K562 (cell line): ENCODE data around the gene CD226. TPM values are rescaled to one million over a fixed set of nuclear protein-coding genes. Genes with fewer than 3 reads are reported as not detected.

ENCODE experiments used
- ATAC-seq: fragments of 200-7000 bp; cut with Tn5 transposase; 3 replicates; pipeline ENCODE4 v1.9.1; 2020; ENCODE audit warnings: moderate library complexity
- BruUV-seq: library from RNA; stranded (reverse); fragments of 400-500 nt; replicated peaks from 2 replicates; lab custom pipeline; 2021; lab: Mats Ljungman, UMichigan
- CTCF ChIA-PET: fragments of 300-600 bp; formaldehyde crosslinking; extraction: SDS; loops from one replicate; lab custom pipeline; 2021; ENCODE audit warnings: low intra/inter-chr PET ratio; lab: Yijun Ruan, JAX
- POLR2A ChIA-PET: fragments of 300-600, 350-650 bp; sonication (Branson Sonifier 250); formaldehyde crosslinking; extraction: SDS; loops from one replicate; lab custom pipeline; 2021; ENCODE audit warnings: antibody characterized with exemption, inconsistent platforms; lab: Yijun Ruan, JAX
- DNase-seq, 4 experiments: peaks; one replicate each; pipeline versions ENCODE4 v3.0.0 to v3.0.0-alpha.2; 2011 to 2018; ENCODE audit warnings: low spot score in 3 of 4, mixed read lengths in 3 of 4; ENCODE audit errors: extremely low read depth in 1 of 4
- FAIRE-seq: peaks from 2 replicates; lab custom pipeline; 2011; peaks lifted over from hg19 to GRCh38; lab: Jason Lieb, UNC
- H2AFZ ChIP-seq: 2 replicates; pipeline ENCODE4 v1.6.0; 2011; ENCODE audit warnings: low read depth, low read length, control low read depth, inconsistent platforms
- H3K27ac ChIP-seq: fragments of 200-600 bp; 3 replicates; pipeline ENCODE4 v1.8.0; 2011; ENCODE audit warnings: low read depth, mild to moderate bottlenecking, control low read depth, inconsistent platforms, low read length, moderate library complexity, mixed read lengths; ENCODE audit errors: extremely low read depth
- H3K27me3 ChIP-seq, 2 experiments: fragments of 300-600 bp in 1 of 2; 2 replicates in 1 of 2; 3 replicates in 1 of 2; pipeline versions ENCODE4 v1.6.0 to v1.8.0; 2011; ENCODE audit warnings: inconsistent platforms in 2 of 2, low read length in 2 of 2, mild to moderate bottlenecking in 1 of 2, mixed read lengths in 1 of 2, moderate library complexity in 1 of 2; ENCODE audit not compliant: control insufficient read depth in 2 of 2, insufficient read depth in 2 of 2
- H3K36me3 ChIP-seq: fragments of 300-600 bp; 3 replicates; pipeline ENCODE4 v1.8.0; 2011; ENCODE audit warnings: mild to moderate bottlenecking, low read length, inconsistent platforms; ENCODE audit not compliant: control insufficient read depth, insufficient read depth
- H3K4me1 ChIP-seq, 2 experiments: fragments of 200-600 bp in 1 of 2; replicated peaks in 1 of 2; 2 replicates in 1 of 2; 3 replicates in 1 of 2; pipeline versions ENCODE4 v1.5.1 to v1.8.0; 2011; ENCODE audit warnings: inconsistent platforms in 2 of 2, low read length in 2 of 2, mild to moderate bottlenecking in 1 of 2, mixed read lengths in 1 of 2, moderate library complexity in 1 of 2; ENCODE audit not compliant: control insufficient read depth in 2 of 2, insufficient read depth in 2 of 2
- H3K4me2 ChIP-seq: 2 replicates; pipeline ENCODE4 v1.6.1; 2011; ENCODE audit warnings: low read length, control low read depth, inconsistent platforms, mixed read lengths; ENCODE audit not compliant: insufficient read depth
- H3K4me3 ChIP-seq: fragments of 200-600 bp; sonication (generic), shearing (Covaris generic); 2 replicates; pipeline ENCODE4 v1.5.1; 2016; ENCODE audit warnings: control low read depth, inconsistent platforms
- H3K79me2 ChIP-seq: fragments of 200-600 bp; 3 replicates; pipeline ENCODE4 v1.8.0; 2011; ENCODE audit warnings: low read length, inconsistent platforms; ENCODE audit not compliant: control insufficient read depth, insufficient read depth
- H3K9ac ChIP-seq, 2 experiments: 2 replicates each; pipeline versions ENCODE4 v1.6.0 to v1.6.1; 2011; ENCODE audit warnings: low read depth in 2 of 2, low read length in 2 of 2, control low read depth in 1 of 2, inconsistent platforms in 1 of 2, mild to moderate bottlenecking in 1 of 2, mixed read lengths in 1 of 2; ENCODE audit not compliant: insufficient read depth in 1 of 2
- H3K9me1 ChIP-seq: one replicate; pipeline ENCODE4 v1.6.0; 2011; ENCODE audit warnings: inconsistent platforms, mild to moderate bottlenecking, low read length, moderate library complexity; ENCODE audit not compliant: control insufficient read depth, insufficient read depth
- H3K9me3 ChIP-seq: replicated peaks from 2 replicates; pipeline ENCODE4 v1.5.1; 2011; ENCODE audit warnings: low read depth, low read length, inconsistent platforms; ENCODE audit not compliant: control insufficient read depth, insufficient read depth
- H4K20me1 ChIP-seq: replicated peaks from 2 replicates; pipeline ENCODE4 v1.6.1; 2011; ENCODE audit warnings: low read length, inconsistent platforms, mixed read lengths; ENCODE audit not compliant: control insufficient read depth, insufficient read depth
- ATF4 ChIP-seq: fragments of 450-650 bp; formaldehyde crosslinking; IDR thresholded peaks from 2 replicates; pipeline ENCODE4 v1.4.0; 2022; ENCODE audit warnings: mild to moderate bottlenecking, moderate library complexity
- HDAC3 ChIP-seq: fragments of 450-650 bp; IDR thresholded peaks from 2 replicates; pipeline ENCODE4 v1.6.1; 2018; ENCODE audit warnings: borderline replicate concordance, mild to moderate bottlenecking, moderate library complexity; ENCODE audit not compliant: partially characterized antibody
- HMGN3 ChIP-seq: IDR thresholded peaks from 2 replicates; pipeline ENCODE4 v1.6.1; 2011; ENCODE audit warnings: borderline replicate concordance, low read depth, mild to moderate bottlenecking, mixed read lengths, low read length; ENCODE audit not compliant: insufficient read length; ENCODE audit errors: extremely low read depth
- NUFIP1 ChIP-seq: fragments of 450-650 bp; IDR thresholded peaks from 2 replicates; pipeline ENCODE4 v1.6.1; 2018; ENCODE audit not compliant: partially characterized antibody
- PHB2 ChIP-seq: fragments of 450-650 bp; IDR thresholded peaks from 2 replicates; pipeline ENCODE4 v1.6.1; 2017; ENCODE audit warnings: low read depth
- YBX1 ChIP-seq: fragments of 450-650 bp; IDR thresholded peaks from 2 replicates; pipeline ENCODE4 v1.7.1; 2016; ENCODE audit warnings: mild to moderate bottlenecking
- ZNF212 ChIP-seq: fragments of 450-650 bp; formaldehyde crosslinking; IDR thresholded peaks from 2 replicates; pipeline ENCODE4 v1.4.0; 2020; ENCODE audit warnings: mild to moderate bottlenecking
- WGBS: fragments of 100-300 bp; shearing (Covaris generic); methylation state at CpG from one replicate; pipeline ENCODE4 v1.1.6; 2016; ENCODE audit warnings: low coverage, mixed read lengths; ENCODE audit not compliant: insufficient coverage; ENCODE audit errors: missing lambda C conversion rate; 5-methylcytosine and 5-hydroxymethylcytosine counted together
- in situ Hi-C: fragments of 300-500 bp; cut with MboI; formaldehyde crosslinking; loops from 4 replicates; pipeline ENCODE4 v1.15.0; 2018; ENCODE audit warnings: inconsistent platforms, mixed read lengths
- intact Hi-C: fragments of 100-400 bp; cut with micrococcal nuclease; formaldehyde crosslinking; loops from 2 replicates; pipeline ENCODE4 v1.14.2; 2022
- polyA plus RNA-seq, 8 experiments: library from polyadenylated mRNA; depleted of rRNA in 4 of 8; stranded (reverse) in 5 of 8; unstranded in 3 of 8; fragments of >200 nt; fragmentation: Nextera tagmentation in 2 of 8; fragmentation: Illumina TruSeq in 1 of 8; extraction: Ambion mirVana in 2 of 8; extraction: Trizol in 1 of 8; gene quantifications; 2 replicates each; pipeline versions ENCODE4 v1.2.1 to v1.2.3, GENCODE V29; 2011 to 2014; ENCODE audit warnings: inconsistent platforms in 1 of 8, missing spikeins in 1 of 8
- total RNA-seq, 7 experiments: library from RNA; depleted of rRNA in 6 of 7; stranded (reverse); fragments of >200 nt in 6 of 7; fragmentation: Illumina TruSeq in 2 of 7; extraction: Trizol in 2 of 7; gene quantifications; 2 replicates each; pipeline versions ENCODE4 v1.2.1 to v1.2.3, GENCODE V29; 2011 to 2021; ENCODE audit warnings: low replicate concordance in 1 of 7

The CD226 gene
- total and polyA plus RNA-seq, 9 of the 15 experiments (the other 6 are each of a cell fraction or from before 2014, with no cell fraction given): 0.32 to 1.7 (median 0.80) TPM

- no peak overlapping the region for H3K9ac ChIP-seq
- H3K9me1 ChIP-seq: no peaks in the 10 kb centered on the region
- H3K79me2 ChIP-seq: no peaks in the 10 kb centered on the region
- no peaks in the 10 kb centered on the region for H4K20me1 ChIP-seq
- in situ Hi-C loops: no loop called here
- H3K4me1 ChIP-seq: no peaks in the 10 kb centered on the region
- no peak overlapping the region for H3K4me2 ChIP-seq
- no peak for DNase-seq
- H3K27ac ChIP-seq: no peak overlapping the region
- H3K9me3 ChIP-seq: no peaks in the 10 kb centered on the region
- TF ChIP-seq ATF4 (CRISPR knock-in tag) (no peak), ZNF212 (no peak), YBX1 (no peak), HDAC3 (no peak), NUFIP1 (no peak), PHB2 (no peak), HMGN3 (no peak)
- TF ChIP-seq, all 486 proteins: peak for 0
- POLR2A ChIA-PET: no interaction called here
- ATAC-seq: no peak
- FAIRE-seq: no peak
- WGBS: 10% methylated on average over 5 of the region's 7 CpGs
- CTCF ChIA-PET: no interaction called here
- H2AFZ ChIP-seq: no peak overlapping the region
- H3K36me3 ChIP-seq: no peaks in the 10 kb centered on the region
- H3K4me3 ChIP-seq: no peak overlapping the region
- intact Hi-C loops: no loop called here
- H3K27me3 ChIP-seq: no peaks in the 10 kb centered on the region
- BruUV-seq: no TSS peak
These were observed 40.9 kb downstream of the CD226 start for GRCh38 chr18:69906765-69907164.
